ENCODE results near the gene PRRT1B.

DNA sequence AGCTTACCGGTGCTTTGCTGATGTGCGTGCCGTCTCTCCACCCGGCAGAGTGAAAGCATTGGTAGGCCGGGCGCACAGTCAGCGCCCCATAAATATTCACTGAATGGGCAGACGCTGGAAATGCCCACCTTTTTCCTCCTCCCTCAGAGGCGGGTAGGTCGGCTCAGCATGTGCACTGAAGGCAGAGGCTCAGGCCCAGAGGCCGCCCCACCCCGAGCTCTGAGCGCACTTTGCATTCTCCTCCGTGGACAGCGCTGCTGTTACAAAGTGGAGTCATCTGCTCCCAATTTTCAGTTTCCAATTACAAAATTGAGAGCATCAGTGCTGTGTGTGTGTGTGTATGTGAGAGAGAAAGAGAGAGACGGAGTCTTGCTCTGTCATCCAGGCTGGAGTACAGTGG lies 24.8 kb upstream of the PRRT1B start:
- no peak for TF ChIP-seq POLR2A (IDR thresholded peaks at IDR 0.05; ENCODE audit: low read length)
- TF ChIP-seq GATA1 (IDR thresholded peaks at IDR 0.05; ENCODE audit: low read depth, low read length), result no peak

All from erythroblast (primary cell).